Endothelial cell of umbilical vein (primary cell): ENCODE results near the gene PARD3B. TPM values are rescaled to one million over a fixed set of nuclear protein-coding genes. Genes with fewer than 3 reads are reported as not detected.

Source experiments
- BruUV-seq: library from RNA; stranded (reverse); fragments of 400-500 nt; replicated peaks from 2 replicates; lab custom pipeline; 2021; lab: Mats Ljungman, UMichigan
- CTCF ChIA-PET: fragments of 300-600, 350-600 bp; sonication (Branson Sonifier 250); formaldehyde crosslinking; loops from one replicate; lab custom pipeline; 2021; ENCODE audit warnings: antibody characterized with exemption, inconsistent platforms; lab: Charles Lee
- POLR2A ChIA-PET: fragments of 300-600, 350-600 bp; sonication (Branson Sonifier 250); formaldehyde crosslinking; loops from one replicate; lab custom pipeline; 2021; ENCODE audit warnings: antibody characterized with exemption, inconsistent platforms; lab: Charles Lee
- DNase-seq: peaks from one replicate; pipeline ENCODE4 v3.0.0-alpha.2; 2011; ENCODE audit warnings: low read depth, low spot score
- FAIRE-seq: peaks from 2 replicates; lab custom pipeline; 2011; peaks lifted over from hg19 to GRCh38; lab: Jason Lieb, UNC
- H2AFZ ChIP-seq: 2 replicates; pipeline ENCODE4 v1.6.0; 2012; ENCODE audit warnings: low read depth, low read length, control low read depth, inconsistent platforms
- H3K27ac ChIP-seq: 2 replicates; pipeline ENCODE4 v1.5.1; 2011; ENCODE audit warnings: low read depth, mild to moderate bottlenecking, control low read depth, low read length, moderate library complexity; ENCODE audit not compliant: insufficient read depth
- H3K27me3 ChIP-seq, 2 experiments: 2 replicates each; pipeline versions ENCODE4 v1.6.0 to v1.6.1; 2011; ENCODE audit warnings: low read length in 2 of 2, mixed read lengths in 1 of 2; ENCODE audit not compliant: control insufficient read depth in 2 of 2, insufficient read depth in 2 of 2
- H3K36me3 ChIP-seq, 2 experiments: 2 replicates in 1 of 2; 3 replicates in 1 of 2; pipeline ENCODE4 v1.5.1; 2011; ENCODE audit warnings: low read length in 2 of 2, mild to moderate bottlenecking in 1 of 2, moderate library complexity in 1 of 2; ENCODE audit not compliant: control insufficient read depth in 2 of 2, insufficient read depth in 2 of 2; ENCODE audit errors: extremely low read depth in 1 of 2
- H3K4me1 ChIP-seq: 3 replicates; pipeline ENCODE4 v1.5.1; 2011; ENCODE audit warnings: mild to moderate bottlenecking, low read length; ENCODE audit not compliant: control insufficient read depth, insufficient read depth; ENCODE audit errors: extremely low read depth
- H3K4me2 ChIP-seq: 2 replicates; pipeline ENCODE4 v1.6.1; 2011; ENCODE audit warnings: low read length, control low read depth, mixed read lengths; ENCODE audit not compliant: insufficient read depth
- H3K4me3 ChIP-seq, 3 experiments: fragments of 200-600 bp in 1 of 3; sonication (generic), shearing (Covaris generic) in 1 of 3; replicated peaks in 1 of 3; 2 replicates each; pipeline ENCODE4 v1.5.1; 2011 to 2016; ENCODE audit warnings: control low read depth in 3 of 3, low read length in 3 of 3, mild to moderate bottlenecking in 2 of 3, inconsistent platforms in 1 of 3, low read depth in 1 of 3, moderate library complexity in 1 of 3; ENCODE audit not compliant: insufficient read depth in 1 of 3
- H3K79me2 ChIP-seq: 2 replicates; pipeline ENCODE4 v1.6.0; 2012; ENCODE audit warnings: low read length, inconsistent platforms; ENCODE audit not compliant: control insufficient read depth, insufficient read depth
- H3K9ac ChIP-seq: replicated peaks from 2 replicates; pipeline ENCODE3; 2011; ENCODE audit warnings: low read length, control low read depth; ENCODE audit not compliant: insufficient read depth; ENCODE audit errors: extremely low read depth
- H3K9me1 ChIP-seq: replicated peaks from 3 replicates; pipeline ENCODE4 v1.6.0; 2011; ENCODE audit warnings: mild to moderate bottlenecking, low read length; ENCODE audit not compliant: control insufficient read depth, insufficient read depth; ENCODE audit errors: extremely low read depth
- H3K9me3 ChIP-seq: replicated peaks from 2 replicates; pipeline ENCODE4 v1.5.1; 2012; ENCODE audit warnings: low read length, inconsistent platforms; ENCODE audit not compliant: control insufficient read depth, insufficient read depth
- H4K20me1 ChIP-seq: replicated peaks from 2 replicates; pipeline ENCODE3; 2011; ENCODE audit warnings: mild to moderate bottlenecking, low read length; ENCODE audit not compliant: control insufficient read depth, insufficient read depth; ENCODE audit errors: extremely low read depth
- EZH2 ChIP-seq: IDR thresholded peaks from 2 replicates; pipeline ENCODE4 v1.6.1; 2012; ENCODE audit warnings: borderline replicate concordance, low read depth, mild to moderate bottlenecking, moderate library complexity, low read length, inconsistent platforms; ENCODE audit not compliant: severe bottlenecking
- FOS ChIP-seq: IDR thresholded peaks from 2 replicates; pipeline ENCODE4 v1.6.1; 2011; ENCODE audit warnings: mild to moderate bottlenecking, low read length, moderate library complexity, borderline replicate concordance; ENCODE audit not compliant: insufficient read depth
- GATA2 ChIP-seq: IDR thresholded peaks from 2 replicates; pipeline ENCODE4 v1.7.0; 2011; ENCODE audit warnings: low read depth, mild to moderate bottlenecking, moderate library complexity, mixed read lengths, low read length; ENCODE audit not compliant: insufficient read length, insufficient read depth
- JUN ChIP-seq: IDR thresholded peaks from 2 replicates; pipeline ENCODE4 v1.6.1; 2011; ENCODE audit warnings: borderline replicate concordance, low read depth; ENCODE audit not compliant: insufficient read length, insufficient read depth
- MYC ChIP-seq: IDR thresholded peaks from one replicate; pipeline ENCODE4 v1.6.1; 2011; ENCODE audit warnings: mild to moderate bottlenecking, low read depth, low read length
- POLR2A ChIP-seq: IDR thresholded peaks from 2 replicates; pipeline ENCODE4 v1.6.1; 2012; ENCODE audit warnings: low read depth, mild to moderate bottlenecking, control low read depth, low read length
- POLR2AphosphoS5 ChIP-seq: IDR thresholded peaks from 2 replicates; pipeline ENCODE4 v1.6.1; 2012; ENCODE audit warnings: low read depth, mild to moderate bottlenecking, control low read depth, low read length, moderate library complexity; ENCODE audit not compliant: insufficient read depth
- dilution Hi-C: fragments of 300-500 bp; cut with MboI; formaldehyde crosslinking; loops from one replicate; pipeline ENCODE4 v1.15.0; 2019; ENCODE audit warnings: low sequenced_read_pairs; ENCODE audit not compliant: extremely low pct_ligation_motif_present
- intact Hi-C: fragments of 100-400 bp; cut with micrococcal nuclease; formaldehyde crosslinking; loops from one replicate; pipeline ENCODE4 v1.10.0; 2022
- polyA plus RNA-seq, 4 experiments: library from polyadenylated mRNA; depleted of rRNA in 3 of 4; stranded (reverse) in 3 of 4; unstranded in 1 of 4; fragments of >200 nt; gene quantifications; 2 replicates each; pipeline versions ENCODE4 v1.2.1 to v1.2.3, GENCODE V29; 2011 to 2012; ENCODE audit warnings: missing spikeins in 1 of 4
- total RNA-seq: library from RNA; stranded (reverse); gene quantifications from 2 replicates; pipeline ENCODE4 v1.2.3, GENCODE V29; 2021
- TF ChIP-seq, protein P1 (sequence below): IDR thresholded peaks from 2 replicates; pipeline ENCODE4 v1.6.1; 2011; ENCODE audit not compliant: insufficient read depth, insufficient read length
- TF ChIP-seq, protein P2 (sequence below), 2 donors: IDR thresholded peaks; 1 replicate in 1 of 2; 2 replicates in 1 of 2; pipeline ENCODE4 v1.5.1; 2011; ENCODE audit warnings: low read length in 2 of 2, mild to moderate bottlenecking in 2 of 2, moderate library complexity in 2 of 2, control low read depth in 1 of 2, inconsistent platforms in 1 of 2, low read depth in 1 of 2; ENCODE audit not compliant: insufficient read depth in 1 of 2; ENCODE audit errors: extremely low read depth in 1 of 2

The PARD3B gene
- total and polyA plus RNA-seq, 2 donors (not counting 3 experiments of a cell fraction or from before 2014, with no cell fraction given): 2.2 to 30.9 TPM

DNA sequence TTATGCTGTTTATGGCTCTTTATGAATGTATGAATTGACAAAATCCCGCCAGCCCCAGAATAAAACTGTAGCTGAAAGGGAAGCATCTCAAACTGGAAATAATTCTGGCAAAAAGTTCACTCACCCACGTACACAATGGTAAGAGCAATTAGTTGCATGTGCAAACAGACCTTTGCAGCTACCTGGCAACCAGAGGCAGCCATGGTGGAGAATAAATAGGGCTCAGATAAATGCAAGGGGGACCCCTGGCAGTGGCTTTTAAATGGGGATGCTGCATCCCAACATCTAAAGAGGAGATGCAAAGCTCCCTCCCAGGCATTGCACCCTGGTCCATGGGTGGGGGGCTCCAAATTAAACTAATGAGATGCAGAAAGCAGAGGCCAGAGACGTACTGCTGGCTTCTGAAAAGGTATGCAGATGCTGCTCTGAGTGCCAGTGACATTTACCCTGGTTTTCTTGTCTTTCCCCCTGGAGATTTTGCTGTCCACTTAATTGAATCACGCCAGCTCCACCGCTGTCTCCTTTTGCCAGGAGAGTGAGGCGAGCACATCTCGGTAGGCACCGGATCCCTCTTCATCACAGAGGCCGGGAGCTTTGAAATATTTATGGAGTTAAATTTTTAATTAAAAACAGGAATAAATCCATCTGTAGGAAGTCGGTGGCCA, 1010.4 kb downstream of the PARD3B start:
- Histone ChIP-seq H3K4me3 (no peak overlapping the region), H2AFZ (no peak overlapping the region), H3K9me1 (no peaks in the 10 kb centered on the region), H3K79me2 (no peaks in the 10 kb centered on the region), H3K9me3 (no peaks in the 10 kb centered on the region), H3K9ac (no peak overlapping the region), H4K20me1 (no peaks in the 10 kb centered on the region), H3K36me3 (no peaks in the 10 kb centered on the region), H3K4me1 (no peaks in the 10 kb centered on the region), H3K27me3 (no peaks in the 10 kb centered on the region), H3K4me2 (no peak overlapping the region), H3K27ac (no peak overlapping the region)
- CTCF ChIA-PET: no interaction called here
- DNase-seq: no peak
- no TSS peak for BruUV-seq
- FAIRE-seq: no peak
- POLR2A ChIA-PET: no interaction called here
- intact Hi-C loops: no loop called here
- TF ChIP-seq, protein P1, sequence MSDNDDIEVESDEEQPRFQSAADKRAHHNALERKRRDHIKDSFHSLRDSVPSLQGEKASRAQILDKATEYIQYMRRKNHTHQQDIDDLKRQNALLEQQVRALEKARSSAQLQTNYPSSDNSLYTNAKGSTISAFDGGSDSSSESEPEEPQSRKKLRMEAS: no peak
- TF ChIP-seq MYC (no peak), FOS (no peak), POLR2AphosphoS5 (no peak), EZH2 (no peak), POLR2A (no peak), GATA2 (no peak), JUN (no peak)
- TF ChIP-seq, protein P2, sequence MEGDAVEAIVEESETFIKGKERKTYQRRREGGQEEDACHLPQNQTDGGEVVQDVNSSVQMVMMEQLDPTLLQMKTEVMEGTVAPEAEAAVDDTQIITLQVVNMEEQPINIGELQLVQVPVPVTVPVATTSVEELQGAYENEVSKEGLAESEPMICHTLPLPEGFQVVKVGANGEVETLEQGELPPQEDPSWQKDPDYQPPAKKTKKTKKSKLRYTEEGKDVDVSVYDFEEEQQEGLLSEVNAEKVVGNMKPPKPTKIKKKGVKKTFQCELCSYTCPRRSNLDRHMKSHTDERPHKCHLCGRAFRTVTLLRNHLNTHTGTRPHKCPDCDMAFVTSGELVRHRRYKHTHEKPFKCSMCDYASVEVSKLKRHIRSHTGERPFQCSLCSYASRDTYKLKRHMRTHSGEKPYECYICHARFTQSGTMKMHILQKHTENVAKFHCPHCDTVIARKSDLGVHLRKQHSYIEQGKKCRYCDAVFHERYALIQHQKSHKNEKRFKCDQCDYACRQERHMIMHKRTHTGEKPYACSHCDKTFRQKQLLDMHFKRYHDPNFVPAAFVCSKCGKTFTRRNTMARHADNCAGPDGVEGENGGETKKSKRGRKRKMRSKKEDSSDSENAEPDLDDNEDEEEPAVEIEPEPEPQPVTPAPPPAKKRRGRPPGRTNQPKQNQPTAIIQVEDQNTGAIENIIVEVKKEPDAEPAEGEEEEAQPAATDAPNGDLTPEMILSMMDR (IDR thresholded peaks at IDR 0.05; ENCODE audit: extremely low read depth in 1 of 2, insufficient read depth in 1 of 2, low read depth in 1 of 2, low read length in 2 of 2): no peak
- dilution Hi-C loops: no loop called here
